Endodermal cell (in vitro differentiated cells): ENCODE measurements around the gene RAB4B. TPM values are rescaled to one million over a fixed set of nuclear protein-coding genes. Genes with fewer than 3 reads are reported as not detected.

ENCODE experiments used
- DNase-seq: peaks from one replicate; pipeline ENCODE4 v3.0.0-alpha.2; 2017
- H3K27ac ChIP-seq: 2 replicates; pipeline ENCODE4 v1.5.1; 2013; ENCODE audit warnings: mild to moderate bottlenecking, low read depth, low read length, moderate library complexity
- H3K27me3 ChIP-seq: 2 replicates; pipeline ENCODE4 v1.6.1; 2013; ENCODE audit warnings: mild to moderate bottlenecking, low read length, moderate library complexity; ENCODE audit not compliant: insufficient read depth, control insufficient read depth, poor library complexity, severe bottlenecking
- H3K36me3 ChIP-seq: 2 replicates; pipeline ENCODE4 v1.7.0; 2013; ENCODE audit warnings: mild to moderate bottlenecking, low read length, moderate library complexity; ENCODE audit not compliant: control insufficient read depth, insufficient read depth
- H3K4me1 ChIP-seq: one replicate; pipeline ENCODE4 v1.7.0; 2013; ENCODE audit warnings: low read length; ENCODE audit not compliant: control insufficient read depth, insufficient read depth
- H3K4me3 ChIP-seq: 2 replicates; pipeline ENCODE4 v1.5.1; 2013; ENCODE audit warnings: mild to moderate bottlenecking, low read length, moderate library complexity
- H3K9ac ChIP-seq: 2 replicates; pipeline ENCODE4 v1.6.1; 2013; ENCODE audit warnings: mild to moderate bottlenecking, low read length, moderate library complexity; ENCODE audit not compliant: poor library complexity, severe bottlenecking; ENCODE audit errors: extremely low read depth
- H3K9me3 ChIP-seq: 2 replicates; pipeline ENCODE4 v1.6.1; 2013; ENCODE audit warnings: mild to moderate bottlenecking, low read length, moderate library complexity; ENCODE audit not compliant: control insufficient read depth
- H3K27ac Mint-ChIP-seq: 2 replicates; pipeline ENCODE4 v1.8.0; 2020; ENCODE audit warnings: mixed read lengths
- H3K27me3 Mint-ChIP-seq: 2 replicates; pipeline ENCODE4 v1.8.0; 2021; ENCODE audit warnings: mild to moderate bottlenecking, mixed read lengths; ENCODE audit not compliant: insufficient read depth
- H3K36me3 Mint-ChIP-seq: 2 replicates; pipeline ENCODE4 v1.8.0; 2020; ENCODE audit warnings: low read depth, mixed read lengths
- H3K4me1 Mint-ChIP-seq: 2 replicates; pipeline ENCODE4 v1.8.0; 2020; ENCODE audit warnings: mixed read lengths
- H3K4me3 Mint-ChIP-seq: 2 replicates; pipeline ENCODE4 v1.8.0; 2020; ENCODE audit warnings: mild to moderate bottlenecking, moderate library complexity, mixed read lengths
- H3K9me3 Mint-ChIP-seq: 2 replicates; pipeline ENCODE4 v1.8.0; 2020; ENCODE audit warnings: mild to moderate bottlenecking, mixed read lengths
- WGBS, 2 experiments: methylation state at CpG; one replicate each; pipeline versions ENCODE4 v1.1.5 to v1.1.7; 2013; ENCODE audit warnings: missing lambda C conversion rate in 2 of 2, mixed read lengths in 1 of 2; ENCODE audit not compliant: insufficient coverage in 1 of 2, insufficient read length in 1 of 2; 5-methylcytosine and 5-hydroxymethylcytosine counted together
- total RNA-seq, 2 donors: library from RNA; stranded (reverse); fragmentation: NEBNext Ultra II Directional in 1 of 2; extraction: Animal tissue kit (Norgen Biotek cat#: 25700) in 1 of 2; gene quantifications; 2 replicates in 1 of 2; 3 replicates in 1 of 2; pipeline ENCODE4 v1.2.1, GENCODE V29; 2021
- TF ChIP-seq, protein P1 (sequence below): fragments of 200-600 bp; sonication (generic); conservative IDR thresholded peaks from 2 replicates; pipeline ENCODE4 v1.5.0; 2021; ENCODE audit warnings: antibody characterized with exemption, mild to moderate bottlenecking

Gene RAB4B
- total RNA-seq, 2 donors from 2014 or later = 29.2 to 34.1 TPM

DNA sequence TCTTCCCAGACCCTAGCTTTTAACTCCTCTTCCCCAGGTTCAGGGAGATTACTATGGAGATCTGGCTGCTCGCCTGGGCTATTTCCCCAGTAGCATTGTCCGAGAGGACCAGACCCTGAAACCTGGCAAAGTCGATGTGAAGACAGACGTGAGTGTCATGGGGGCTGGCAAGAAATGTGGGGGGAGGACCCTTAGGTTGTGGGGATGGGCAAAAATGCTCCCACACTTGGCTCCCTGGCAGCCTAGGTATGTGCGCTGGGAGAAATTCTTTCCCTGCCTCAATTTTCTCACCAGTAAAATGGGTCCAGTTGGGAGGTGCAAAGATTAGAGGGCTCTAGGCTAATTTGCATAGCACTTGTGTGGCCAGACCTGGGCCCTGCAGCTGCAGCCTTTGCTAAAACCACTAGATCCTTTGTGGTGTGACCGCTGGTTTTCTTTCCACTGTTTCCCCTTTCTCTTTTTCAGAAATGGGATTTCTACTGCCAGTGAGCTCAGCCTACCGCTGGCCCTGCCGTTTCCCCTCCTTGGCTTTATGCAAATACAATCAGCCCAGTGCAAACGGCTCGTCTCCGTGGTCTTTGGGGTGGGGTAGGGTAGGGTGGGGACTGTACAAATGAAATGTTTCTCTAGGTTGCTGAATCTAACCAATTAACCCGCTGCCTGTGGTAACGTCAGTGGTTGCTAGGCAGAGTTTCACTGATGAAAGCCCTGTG lies 959 bp upstream of the RAB4B start:
- H3K36me3 Mint-ChIP-seq = peaks cover 7% of the 10 kb centered on the region
- TF ChIP-seq, protein P1, sequence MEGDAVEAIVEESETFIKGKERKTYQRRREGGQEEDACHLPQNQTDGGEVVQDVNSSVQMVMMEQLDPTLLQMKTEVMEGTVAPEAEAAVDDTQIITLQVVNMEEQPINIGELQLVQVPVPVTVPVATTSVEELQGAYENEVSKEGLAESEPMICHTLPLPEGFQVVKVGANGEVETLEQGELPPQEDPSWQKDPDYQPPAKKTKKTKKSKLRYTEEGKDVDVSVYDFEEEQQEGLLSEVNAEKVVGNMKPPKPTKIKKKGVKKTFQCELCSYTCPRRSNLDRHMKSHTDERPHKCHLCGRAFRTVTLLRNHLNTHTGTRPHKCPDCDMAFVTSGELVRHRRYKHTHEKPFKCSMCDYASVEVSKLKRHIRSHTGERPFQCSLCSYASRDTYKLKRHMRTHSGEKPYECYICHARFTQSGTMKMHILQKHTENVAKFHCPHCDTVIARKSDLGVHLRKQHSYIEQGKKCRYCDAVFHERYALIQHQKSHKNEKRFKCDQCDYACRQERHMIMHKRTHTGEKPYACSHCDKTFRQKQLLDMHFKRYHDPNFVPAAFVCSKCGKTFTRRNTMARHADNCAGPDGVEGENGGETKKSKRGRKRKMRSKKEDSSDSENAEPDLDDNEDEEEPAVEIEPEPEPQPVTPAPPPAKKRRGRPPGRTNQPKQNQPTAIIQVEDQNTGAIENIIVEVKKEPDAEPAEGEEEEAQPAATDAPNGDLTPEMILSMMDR = no peak

DNA sequence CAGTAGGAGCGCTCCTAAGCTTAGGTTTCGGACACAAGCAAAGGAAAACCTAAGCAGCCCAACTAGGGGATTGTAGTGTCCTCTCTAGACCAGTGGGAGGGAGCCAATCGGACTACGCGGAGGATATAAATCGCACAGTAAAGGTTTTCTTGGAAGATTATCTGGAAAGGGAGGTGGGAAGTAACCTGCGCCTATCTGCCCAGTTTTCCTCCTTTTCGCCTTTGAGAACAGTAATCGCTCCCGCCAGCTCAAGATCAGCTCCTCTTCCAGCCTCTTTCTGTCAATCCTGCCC lies 456 bp upstream of the RAB4B start:
- H3K4me1 Mint-ChIP-seq = peaks cover 7% of the 10 kb centered on the region
- H3K27ac Mint-ChIP-seq = peak overlapping the region; percentile 100
- peak overlapping the region; percentile 85 for H3K4me3 Mint-ChIP-seq
- Histone ChIP-seq H3K27ac (peak overlapping the region; percentile 100), H3K9ac (peak overlapping the region; percentile 87), H3K4me3 (peak overlapping the region; percentile 91), H3K27me3 (no peaks in the 10 kb centered on the region), H3K9me3 (no peaks in the 10 kb centered on the region), H3K4me1 (no peaks in the 10 kb centered on the region), H3K36me3 (no peaks in the 10 kb centered on the region)
- H3K9me3 Mint-ChIP-seq = no peaks in the 10 kb centered on the region
- 0% methylated on average over 9 to 10 of the region's 10 CpGs for WGBS, 2 experiments
- DNase-seq = no peak
- H3K27me3 Mint-ChIP-seq = no peaks in the 10 kb centered on the region
- H3K36me3 Mint-ChIP-seq = peaks cover 10% of the 10 kb centered on the region
- TF ChIP-seq, protein P1 = no peak

More for the DNA sequence above, 959 bp upstream of the RAB4B start:
- WGBS, 2 experiments = 25 to 35% methylated on average over 7 to 13 of the region's 13 CpGs
- Mint-ChIP-seq H3K4me3 (peak overlapping the region; percentile 85), H3K4me1 (peaks cover 7% of the 10 kb centered on the region), H3K27me3 (no peaks in the 10 kb centered on the region), H3K9me3 (no peaks in the 10 kb centered on the region), H3K27ac (peak overlapping the region; percentile 100)
- no peaks in the 10 kb centered on the region for H3K27me3 ChIP-seq
- H3K4me1 ChIP-seq = no peaks in the 10 kb centered on the region
- H3K27ac ChIP-seq = peak overlapping the region; percentile 100
- peak overlapping the region; percentile 91 for H3K4me3 ChIP-seq
- H3K36me3 ChIP-seq = no peaks in the 10 kb centered on the region
- peak overlapping the region; percentile 87 for H3K9ac ChIP-seq
- DNase-seq = peak; percentile 96
- H3K9me3 ChIP-seq = no peaks in the 10 kb centered on the region

GRCh38 chr19:40778706-40779284 lies 748 bp downstream of the RAB4B start:
- no peaks in the 10 kb centered on the region for H3K4me1 ChIP-seq
- H3K27me3 ChIP-seq = no peaks in the 10 kb centered on the region
- Mint-ChIP-seq H3K9me3 (no peaks in the 10 kb centered on the region), H3K4me3 (peak overlapping the region; percentile 85), H3K27me3 (no peaks in the 10 kb centered on the region), H3K36me3 (peaks cover 12% of the 10 kb centered on the region), H3K4me1 (peaks cover 7% of the 10 kb centered on the region), H3K27ac (peak overlapping the region; percentile 100)
- H3K27ac ChIP-seq = peak overlapping the region; percentile 100
- peak overlapping the region; percentile 91 for H3K4me3 ChIP-seq
- no peak for DNase-seq
- WGBS, 2 experiments = 5 to 13% methylated on average over 5 to 7 of the region's 7 CpGs
- peak overlapping the region; percentile 22 for H3K9ac ChIP-seq
- TF ChIP-seq, protein P1 = no peak
- no peaks in the 10 kb centered on the region for H3K9me3 ChIP-seq
- H3K36me3 ChIP-seq = no peaks in the 10 kb centered on the region
